BJ (cell line): ENCODE data around the gene FRA10AC1. TPM values are rescaled to one million over a fixed set of nuclear protein-coding genes. Genes with fewer than 3 reads are reported as not detected.
A peak's percentile ranks its signal among the peaks of the same experiment; 100 is the strongest.

Source experiments
- CTCF ChIA-PET: fragments of 350-600 bp; formaldehyde crosslinking; extraction: SDS; loops from one replicate; lab custom pipeline; 2021; ENCODE audit warnings: antibody characterized with exemption, inconsistent platforms; lab: Yijun Ruan, JAX
- POLR2A ChIA-PET: fragments of 300-600 bp; sonication (Branson Sonifier 250); formaldehyde crosslinking; extraction: SDS; loops from one replicate; lab custom pipeline; 2021; ENCODE audit warnings: antibody characterized with exemption; lab: Charles Lee
- DNase-seq: peaks from one replicate; pipeline ENCODE4 v3.0.0-alpha.2; 2011; ENCODE audit warnings: low read depth
- H3K27me3 ChIP-seq: 2 replicates; pipeline ENCODE4 v1.6.0; 2011; ENCODE audit warnings: low read length; ENCODE audit not compliant: control insufficient read depth, insufficient read depth
- H3K36me3 ChIP-seq: 2 replicates; pipeline ENCODE4 v1.5.1; 2011; ENCODE audit warnings: low read length; ENCODE audit not compliant: control insufficient read depth, insufficient read depth
- H3K4me3 ChIP-seq: 2 replicates; pipeline ENCODE4 v1.5.1; 2011; ENCODE audit warnings: low read depth, mild to moderate bottlenecking, control low read depth, low read length
- polyA plus RNA-seq: library from polyadenylated mRNA; depleted of rRNA; stranded (reverse); fragments of >200 nt; gene quantifications from 2 replicates; pipeline ENCODE4 v1.2.3, GENCODE V29; 2011
- TF ChIP-seq, protein P1 (sequence below): IDR thresholded peaks from 2 replicates; pipeline ENCODE4 v1.5.1; 2011; ENCODE audit warnings: low read depth, mild to moderate bottlenecking, control low read depth, inconsistent platforms, low read length, moderate library complexity; ENCODE audit not compliant: insufficient read depth

The FRA10AC1 gene
- polyA plus RNA-seq, 1 experiment: 2.1 TPM

DNA sequence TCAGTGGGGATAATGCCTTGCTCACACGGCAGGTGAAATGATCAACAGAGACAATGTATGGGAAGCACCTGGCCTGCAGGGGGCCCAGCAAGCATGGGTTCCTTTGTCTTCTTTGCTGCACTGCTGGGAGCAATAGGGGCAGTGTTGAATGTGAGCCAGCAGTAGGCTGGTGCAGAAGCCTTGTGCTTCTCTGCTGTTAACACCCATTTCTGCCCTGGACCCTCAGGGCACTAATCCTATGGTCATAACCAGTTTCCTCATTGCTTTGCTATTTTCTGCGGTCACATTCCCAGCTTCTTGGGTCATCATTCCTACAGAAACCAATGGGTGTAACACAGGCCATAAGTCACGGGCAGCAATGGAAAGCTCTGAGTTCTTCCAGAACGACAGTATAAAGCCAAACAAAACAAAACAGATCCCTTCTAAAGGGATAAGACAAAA is 44.5 kb upstream of the FRA10AC1 start:
- TF ChIP-seq, protein P1, sequence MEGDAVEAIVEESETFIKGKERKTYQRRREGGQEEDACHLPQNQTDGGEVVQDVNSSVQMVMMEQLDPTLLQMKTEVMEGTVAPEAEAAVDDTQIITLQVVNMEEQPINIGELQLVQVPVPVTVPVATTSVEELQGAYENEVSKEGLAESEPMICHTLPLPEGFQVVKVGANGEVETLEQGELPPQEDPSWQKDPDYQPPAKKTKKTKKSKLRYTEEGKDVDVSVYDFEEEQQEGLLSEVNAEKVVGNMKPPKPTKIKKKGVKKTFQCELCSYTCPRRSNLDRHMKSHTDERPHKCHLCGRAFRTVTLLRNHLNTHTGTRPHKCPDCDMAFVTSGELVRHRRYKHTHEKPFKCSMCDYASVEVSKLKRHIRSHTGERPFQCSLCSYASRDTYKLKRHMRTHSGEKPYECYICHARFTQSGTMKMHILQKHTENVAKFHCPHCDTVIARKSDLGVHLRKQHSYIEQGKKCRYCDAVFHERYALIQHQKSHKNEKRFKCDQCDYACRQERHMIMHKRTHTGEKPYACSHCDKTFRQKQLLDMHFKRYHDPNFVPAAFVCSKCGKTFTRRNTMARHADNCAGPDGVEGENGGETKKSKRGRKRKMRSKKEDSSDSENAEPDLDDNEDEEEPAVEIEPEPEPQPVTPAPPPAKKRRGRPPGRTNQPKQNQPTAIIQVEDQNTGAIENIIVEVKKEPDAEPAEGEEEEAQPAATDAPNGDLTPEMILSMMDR: peak; percentile 26; the same call in 1 of the 2 replicates
- POLR2A ChIA-PET: no interaction called here
- no peak overlapping the region for H3K4me3 ChIP-seq
- H3K27me3 ChIP-seq: no peaks in the 10 kb centered on the region; the same call in 1 of the 2 replicates
- H3K36me3 ChIP-seq: no peaks in the 10 kb centered on the region
- peak; percentile 98 for DNase-seq
- CTCF ChIA-PET: interaction anchor here (0.6 to 5.0 kb wide), 7 partner anchors 19 to 204 kb away, joined by 3 to 81 read pairs (median 4); partner anchors contain the start of gene FRA10AC1

DNA sequence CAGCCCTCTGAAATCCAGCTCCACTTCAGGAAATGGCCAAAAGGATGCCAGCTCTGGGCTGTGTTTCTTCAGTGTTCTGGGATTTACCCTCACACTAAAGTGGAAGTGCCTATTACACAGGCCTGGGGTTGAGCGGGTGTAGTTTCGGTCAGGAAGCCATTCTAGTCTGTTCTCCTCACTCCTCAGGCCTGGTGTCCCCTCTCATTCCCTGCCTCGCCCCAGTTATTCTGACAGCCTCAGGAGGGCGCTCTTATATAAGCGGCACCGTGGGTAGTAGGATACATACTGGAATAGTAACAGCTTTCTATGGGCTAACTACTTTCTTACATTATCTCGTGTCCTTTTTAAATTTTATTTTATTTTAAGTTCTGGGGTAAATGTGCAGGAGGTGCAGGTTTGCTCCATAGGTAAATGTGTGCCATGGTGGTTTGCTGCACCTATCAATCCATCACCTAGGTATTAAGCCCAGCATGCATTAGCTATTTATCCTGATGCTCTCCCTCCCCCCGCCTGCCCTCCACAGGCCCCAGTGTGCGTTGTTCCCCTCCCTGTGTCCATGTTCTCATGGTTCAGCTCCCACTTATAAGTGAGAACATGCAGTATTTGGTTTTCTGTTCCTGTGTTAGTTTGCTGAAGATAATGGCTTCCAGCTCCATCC is 43.1 kb upstream of the FRA10AC1 start:
- DNase-seq: no peak

DNA sequence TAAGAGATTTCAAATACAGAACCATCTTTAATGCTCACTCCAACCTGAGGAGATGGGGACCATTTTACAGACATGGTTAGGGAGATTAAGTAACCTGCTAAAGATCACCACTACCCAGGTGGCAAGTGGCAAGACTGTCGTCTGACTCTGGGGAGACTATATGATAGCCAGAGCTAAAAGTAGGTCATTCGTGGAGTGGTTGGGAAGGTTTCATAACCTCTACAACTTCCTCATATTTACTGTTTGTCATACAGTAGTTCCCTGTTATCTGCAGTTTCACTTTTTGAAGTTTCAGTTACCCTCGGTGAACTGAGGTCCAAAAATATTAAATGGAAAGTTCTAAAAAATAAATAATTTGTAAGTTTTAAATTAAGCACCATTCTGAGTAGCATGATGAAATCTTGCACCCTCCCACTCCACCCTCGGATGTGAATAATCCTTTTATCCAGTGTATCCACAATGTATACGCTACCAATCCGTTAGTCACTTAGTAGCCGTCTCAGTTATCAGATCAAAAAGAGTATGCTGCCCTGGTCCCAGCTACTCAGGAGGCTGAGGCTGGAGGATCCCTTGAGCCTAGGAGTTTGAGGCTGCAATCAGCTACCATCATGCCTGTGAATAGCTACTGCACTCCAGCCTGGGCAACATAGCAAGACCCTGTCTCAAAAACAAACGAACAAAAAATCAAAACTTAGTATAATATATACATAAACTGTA is 40.4 kb upstream of the FRA10AC1 start:
- Histone ChIP-seq H3K36me3 (no peaks in the 10 kb centered on the region), H3K27me3 (peaks cover 1% of the 10 kb centered on the region), H3K4me3 (no peak overlapping the region)
- DNase-seq: no peak
- TF ChIP-seq, protein P1: no peak
- POLR2A ChIA-PET: no interaction called here
- CTCF ChIA-PET: interaction anchor here (5.0 kb wide), 1 partner anchor 72 kb away, joined by 81 read pairs; no protein-coding TSS in a partner anchor

More for the DNA sequence above, 43.1 kb upstream of the FRA10AC1 start:
- ChIA-PET CTCF (interaction anchor here (0.7 to 5.0 kb wide), 20 partner anchors 9 to 113 kb away, joined by 3 to 81 read pairs (median 4); partner anchors contain the start of gene FRA10AC1), POLR2A (no interaction called here)
- TF ChIP-seq, protein P1: peak; percentile 60
- no peak overlapping the region for H3K4me3 ChIP-seq
- H3K36me3 ChIP-seq: no peaks in the 10 kb centered on the region
- H3K27me3 ChIP-seq: no peaks in the 10 kb centered on the region; the same call in 1 of the 2 replicates

DNA sequence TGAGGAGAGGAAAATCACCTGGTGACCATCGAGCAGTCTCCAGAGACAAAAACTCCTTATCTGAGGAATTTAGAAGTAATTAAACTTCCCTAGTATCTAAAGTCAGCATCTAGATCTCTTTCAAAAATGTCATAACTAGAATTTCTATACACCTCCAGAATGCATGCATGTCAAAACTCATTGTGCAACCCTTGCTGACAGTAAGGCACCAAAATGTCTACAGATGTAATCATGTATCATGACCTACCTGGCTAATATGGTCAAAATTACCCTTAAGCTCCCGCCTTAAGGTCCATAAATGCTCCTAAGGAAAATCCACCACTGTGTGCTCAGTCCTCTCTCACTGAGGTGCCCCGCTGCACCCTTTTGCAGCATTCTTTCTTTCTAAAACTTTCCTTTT is 39.0 kb upstream of the FRA10AC1 start:
- DNase-seq: no peak
- POLR2A ChIA-PET: no interaction called here
- CTCF ChIA-PET: no interaction called here
- Histone ChIP-seq H3K36me3 (no peaks in the 10 kb centered on the region), H3K4me3 (no peak overlapping the region), H3K27me3 (peaks cover 1% of the 10 kb centered on the region)
- TF ChIP-seq, protein P1: no peak

DNA sequence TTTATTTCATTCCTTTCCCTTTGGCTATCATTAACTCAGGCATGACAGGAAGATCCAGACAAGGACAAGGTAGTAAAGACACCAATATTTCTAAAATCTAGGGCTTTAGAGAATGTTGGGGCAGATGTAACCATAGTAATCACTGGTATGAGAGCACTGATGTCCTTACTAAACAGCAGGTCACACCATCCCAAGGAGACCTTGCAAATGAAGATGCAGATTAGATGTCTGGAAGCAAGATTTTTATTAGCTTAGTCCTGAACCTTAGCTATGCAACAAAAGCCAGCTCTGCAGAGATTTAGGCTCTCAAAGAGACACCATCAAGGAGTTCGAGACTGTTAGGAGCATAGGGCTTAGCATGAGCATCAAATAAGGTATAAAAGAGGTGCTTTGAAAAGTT is 23.6 kb upstream of the FRA10AC1 start:
- TF ChIP-seq, protein P1: no peak
- Histone ChIP-seq H3K27me3 (peaks cover 14% of the 10 kb centered on the region), H3K36me3 (no peaks in the 10 kb centered on the region), H3K4me3 (no peak overlapping the region)
- DNase-seq: no peak
- ChIA-PET CTCF (interaction anchor here (3.8 kb wide), 1 partner anchor 19 kb away, joined by 13 read pairs; no protein-coding TSS in a partner anchor), POLR2A (no interaction called here)
